Kidney (tissue), 14 donors: ENCODE data around the gene ETS1. TPM values are rescaled to one million over a fixed set of nuclear protein-coding genes. Genes with fewer than 3 reads are reported as not detected.

ENCODE experiments used
- DNase-seq, 5 donors: peaks; one replicate each; pipeline ENCODE4 v3.0.0-alpha.2; 2013 to 2020
- FAIRE-seq: peaks from 2 replicates; lab custom pipeline; 2012; peaks lifted over from hg19 to GRCh38; lab: Jason Lieb, UNC
- H3K27ac ChIP-seq, 2 donors: one replicate each; pipeline ENCODE4 v1.7.0; 2013; ENCODE audit warnings: low read depth in 2 of 2, low read length in 2 of 2, inconsistent platforms in 1 of 2
- H3K27me3 ChIP-seq: one replicate; pipeline ENCODE4 v1.7.1; 2013; ENCODE audit warnings: low read length, inconsistent platforms; ENCODE audit not compliant: control insufficient read depth, insufficient read depth
- H3K36me3 ChIP-seq, 3 donors: one replicate each; pipeline versions ENCODE4 v1.7.0 to v1.7.1; 2013; ENCODE audit warnings: low read length in 3 of 3, control low read depth in 1 of 3, inconsistent platforms in 1 of 3; ENCODE audit not compliant: insufficient read depth in 3 of 3, control insufficient read depth in 2 of 3
- H3K4me1 ChIP-seq, 3 donors: one replicate each; pipeline versions ENCODE4 v1.7.0 to v1.7.1; 2013; ENCODE audit warnings: low read length in 3 of 3, inconsistent platforms in 1 of 3, low read depth in 1 of 3; ENCODE audit not compliant: control insufficient read depth in 2 of 3, insufficient read depth in 2 of 3
- H3K4me3 ChIP-seq, 3 donors: one replicate each; pipeline versions ENCODE4 v1.7.0 to v1.8.1; 2013; ENCODE audit warnings: low read length in 3 of 3, control low read depth in 1 of 3, inconsistent platforms in 1 of 3
- H3K9ac ChIP-seq, 3 donors: one replicate each; pipeline versions ENCODE4 v1.7.0 to v1.7.1; 2013; ENCODE audit warnings: low read length in 3 of 3, control low read depth in 1 of 3, inconsistent platforms in 1 of 3
- H3K9me3 ChIP-seq, 3 donors: one replicate each; pipeline versions ENCODE4 v1.7.0 to v1.7.1; 2013; ENCODE audit warnings: low read length in 3 of 3, control low read depth in 1 of 3, inconsistent platforms in 1 of 3; ENCODE audit not compliant: control insufficient read depth in 2 of 3, insufficient read depth in 1 of 3
- intact Hi-C: fragments of 100-400 bp; cut with DNase I; formaldehyde crosslinking; loops from one replicate; pipeline ENCODE4 v1.11.1; 2022
- polyA plus RNA-seq: library from polyadenylated mRNA; stranded (reverse); fragments of 350-450 nt; fragmentation: Illumina TruSeq; extraction: RNeasy Lipid Tissue Mini Kit (QIAGEN cat#74804); gene quantifications from one replicate; pipeline ENCODE4 v1.2.3, GENCODE V29; 2014; ENCODE audit warnings: low read depth, low replicate concordance; ENCODE audit not compliant: insufficient read depth
- total RNA-seq: library from RNA; stranded (reverse); fragmentation: NEBNext Ultra II Directional; extraction: Animal tissue kit (Norgen Biotek cat#: 25700); gene quantifications from one replicate; pipeline ENCODE4 v1.2.1, GENCODE V29; 2021
- TF ChIP-seq, protein P1 (sequence below): IDR thresholded peaks from 3 replicates; pipeline ENCODE4 v1.5.1; 2012; ENCODE audit warnings: mild to moderate bottlenecking, moderate library complexity, borderline replicate concordance; ENCODE audit not compliant: insufficient read depth; ENCODE audit errors: extremely low read depth
- donor health status: control.
- donor health status: control.
- donor health status: control.
- donor health status: control.
- donor health status: control.
- donor health status: DM: yes; HTN: yes; CAD: no.
- donor health status: Normal renal cell carcinoma (clear cell type).

ETS1 gene
- total and polyA plus RNA-seq, 2 donors from 2014 or later = 23.5 to 124 TPM

DNA sequence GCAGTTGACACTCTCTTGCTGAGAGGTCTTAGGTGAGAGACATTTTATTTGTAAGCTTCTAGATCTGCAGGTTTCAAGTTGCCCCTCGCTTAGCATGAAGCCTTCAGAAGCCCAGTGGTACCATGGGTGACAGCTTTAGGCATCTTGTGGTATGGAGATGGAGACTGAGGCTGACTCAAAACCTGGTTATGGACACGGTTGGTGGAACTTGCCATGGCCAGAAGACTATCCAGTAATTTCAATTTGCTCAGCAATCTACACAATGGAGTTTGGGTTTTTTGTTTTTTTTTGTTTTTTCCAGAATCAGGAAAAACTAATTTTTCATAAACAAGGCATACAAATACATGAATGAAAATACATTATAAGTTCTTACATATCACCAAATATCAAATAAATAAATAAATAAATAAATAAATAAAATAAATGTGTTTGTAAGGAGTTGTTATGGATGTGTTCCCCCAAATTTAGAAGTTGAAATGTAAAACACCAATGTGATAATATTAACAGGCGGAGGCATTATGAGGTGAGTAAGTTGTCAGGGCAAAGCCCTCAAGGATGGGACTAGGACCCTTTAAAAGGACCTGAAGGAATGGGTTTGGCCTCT, 22.6 kb downstream of the ETS1 start:
- DNase-seq (no peak), FAIRE-seq (no peak)
- no peaks in the 10 kb centered on the region for H3K36me3 ChIP-seq
- intact Hi-C loops = no loop called here
- peaks cover 0 to 12% (median 0%) of the 10 kb centered on the region in 3 donors for H3K4me1 ChIP-seq
- no peak overlapping the region for H3K4me3 ChIP-seq
- no peaks in the 10 kb centered on the region for H3K9me3 ChIP-seq
- no peak overlapping the region for H3K27ac ChIP-seq
- no peak overlapping the region for H3K9ac ChIP-seq
- TF ChIP-seq, protein P1, sequence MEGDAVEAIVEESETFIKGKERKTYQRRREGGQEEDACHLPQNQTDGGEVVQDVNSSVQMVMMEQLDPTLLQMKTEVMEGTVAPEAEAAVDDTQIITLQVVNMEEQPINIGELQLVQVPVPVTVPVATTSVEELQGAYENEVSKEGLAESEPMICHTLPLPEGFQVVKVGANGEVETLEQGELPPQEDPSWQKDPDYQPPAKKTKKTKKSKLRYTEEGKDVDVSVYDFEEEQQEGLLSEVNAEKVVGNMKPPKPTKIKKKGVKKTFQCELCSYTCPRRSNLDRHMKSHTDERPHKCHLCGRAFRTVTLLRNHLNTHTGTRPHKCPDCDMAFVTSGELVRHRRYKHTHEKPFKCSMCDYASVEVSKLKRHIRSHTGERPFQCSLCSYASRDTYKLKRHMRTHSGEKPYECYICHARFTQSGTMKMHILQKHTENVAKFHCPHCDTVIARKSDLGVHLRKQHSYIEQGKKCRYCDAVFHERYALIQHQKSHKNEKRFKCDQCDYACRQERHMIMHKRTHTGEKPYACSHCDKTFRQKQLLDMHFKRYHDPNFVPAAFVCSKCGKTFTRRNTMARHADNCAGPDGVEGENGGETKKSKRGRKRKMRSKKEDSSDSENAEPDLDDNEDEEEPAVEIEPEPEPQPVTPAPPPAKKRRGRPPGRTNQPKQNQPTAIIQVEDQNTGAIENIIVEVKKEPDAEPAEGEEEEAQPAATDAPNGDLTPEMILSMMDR = no peak
- no peaks in the 10 kb centered on the region for H3K27me3 ChIP-seq

DNA sequence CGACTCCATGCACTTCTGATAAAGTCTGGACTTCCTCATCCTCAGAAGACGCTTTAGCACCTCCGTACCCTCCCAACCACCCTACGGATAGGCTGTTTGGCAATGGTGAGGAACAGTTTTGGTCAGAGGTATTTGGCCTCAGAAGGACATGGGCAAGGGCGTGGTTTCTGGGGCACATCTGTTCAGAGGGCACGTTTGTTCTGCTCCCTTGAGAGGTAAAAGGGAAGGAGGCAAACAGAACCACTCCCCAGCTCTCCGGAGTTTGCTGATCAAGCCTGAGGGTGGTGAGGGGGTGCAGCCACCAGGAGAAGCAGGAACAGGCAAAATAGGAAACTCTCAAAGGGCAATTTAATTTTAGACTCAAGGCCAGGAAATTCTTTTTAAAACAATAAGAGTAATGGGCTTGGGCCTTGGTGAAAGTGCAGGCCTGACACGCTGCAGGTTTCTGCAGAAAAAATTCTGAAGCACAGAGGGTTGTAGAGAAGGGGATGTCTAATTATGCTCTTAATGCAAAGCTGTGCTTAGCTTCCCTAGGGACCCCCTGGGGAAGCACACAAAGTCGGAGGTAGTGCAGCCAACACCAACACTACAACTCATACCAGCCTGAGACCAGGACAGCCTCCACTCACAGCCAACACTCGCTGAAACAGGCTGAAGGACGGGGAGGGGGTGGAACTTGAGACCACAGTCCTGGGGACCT, 23.3 kb downstream of the ETS1 start:
- Histone ChIP-seq H3K27ac (no peak overlapping the region), H3K4me1 (peaks cover 0 to 12% (median 0%) of the 10 kb centered on the region in 3 donors), H3K4me3 (no peak overlapping the region), H3K36me3 (no peaks in the 10 kb centered on the region), H3K9me3 (no peaks in the 10 kb centered on the region), H3K27me3 (no peaks in the 10 kb centered on the region), H3K9ac (no peak overlapping the region)
- DNase-seq (no peak), FAIRE-seq (no peak)
- TF ChIP-seq, protein P1 = no peak
- intact Hi-C loops = no loop called here

DNA sequence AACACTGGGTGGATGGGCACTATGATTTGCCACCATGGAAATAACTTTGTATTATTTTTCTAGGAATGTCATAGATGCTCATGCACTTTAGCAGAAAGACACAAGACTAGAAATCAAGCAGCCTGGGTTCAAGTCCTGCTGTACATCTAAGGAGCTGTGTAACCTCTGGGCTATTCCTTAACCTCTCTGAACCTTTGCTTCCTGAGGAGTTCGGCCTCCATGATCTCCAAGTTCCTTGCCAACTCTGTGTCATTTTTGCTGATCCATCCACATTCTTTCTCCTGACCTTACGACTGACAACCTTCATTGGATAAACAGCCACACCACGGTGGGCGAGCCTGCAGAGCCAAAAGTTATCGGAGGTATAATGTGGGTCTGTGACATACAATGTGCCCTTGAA, 24.1 kb downstream of the ETS1 start:
- H3K36me3 ChIP-seq = no peaks in the 10 kb centered on the region
- intact Hi-C loops = no loop called here
- H3K27me3 ChIP-seq = no peaks in the 10 kb centered on the region
- H3K4me1 ChIP-seq = peaks cover 0 to 12% (median 0%) of the 10 kb centered on the region in 3 donors
- no peak for FAIRE-seq
- no peaks in the 10 kb centered on the region for H3K9me3 ChIP-seq
- H3K4me3 ChIP-seq = no peak overlapping the region
- no peak for DNase-seq
- no peak overlapping the region for H3K9ac ChIP-seq
- TF ChIP-seq, protein P1 = no peak
- no peak overlapping the region for H3K27ac ChIP-seq
